Measurements from ENCODE around the gene CNTNAP5. TPM values are rescaled to one million over a fixed set of nuclear protein-coding genes. Genes with fewer than 3 reads are reported as not detected.

The CNTNAP5 gene
- total and polyA plus RNA-seq, 7 donors: not detected

GRCh38 chr2:124559236-124559635 is 534.1 kb downstream of the CNTNAP5 start:
- H3K27me3 ChIP-seq (ENCODE audit: insufficient read depth in 3 of 3, low read length in 2 of 3): peaks cover 0 to 2% (median 0%) of the 10 kb centered on the region in 3 donors
- no peak for TF ChIP-seq CTCF (IDR thresholded peaks at IDR 0.05)
- no peaks in the 10 kb centered on the region for H3K36me3 ChIP-seq (ENCODE audit: insufficient read depth in 1 of 2, low read depth in 1 of 2)
- no peaks in the 10 kb centered on the region for H3K9me3 ChIP-seq
- H3K4me1 ChIP-seq: no peaks in the 10 kb centered on the region
- 79 to 88% (median 80%) methylated on average over 2 of the region's 2 CpGs for WGBS, 3 donors
- H3K4me3 ChIP-seq: no peak overlapping the region
- intact Hi-C loops (cut with DNase I): no loop called here
- no peak for DNase-seq
- no peak overlapping the region for H3K27ac ChIP-seq
- ATAC-seq: no peak

GRCh38 chr2:124560592-124561112 is 535.6 kb downstream of the CNTNAP5 start:
- no peak overlapping the region for H3K27ac ChIP-seq
- no peaks in the 10 kb centered on the region for H3K9me3 ChIP-seq
- no peaks in the 10 kb centered on the region for H3K27me3 ChIP-seq (ENCODE audit: insufficient read depth in 3 of 3, low read length in 2 of 3)
- H3K36me3 ChIP-seq (ENCODE audit: insufficient read depth in 1 of 2, low read depth in 1 of 2): no peaks in the 10 kb centered on the region
- TF ChIP-seq CTCF (IDR thresholded peaks at IDR 0.05): no peak
- no peak overlapping the region for H3K4me3 ChIP-seq
- intact Hi-C loops (cut with DNase I): no loop called here
- 66 to 72% (median 71%) methylated on average over 4 of the region's 4 CpGs for WGBS, 3 donors
- DNase-seq (no peak), ATAC-seq (no peak)
- no peaks in the 10 kb centered on the region for H3K4me1 ChIP-seq

GRCh38 chr2:124561486-124561885 is 536.4 kb downstream of the CNTNAP5 start:
- ATAC-seq (no peak), DNase-seq (no peak)
- no peaks in the 10 kb centered on the region for H3K4me1 ChIP-seq
- H3K9me3 ChIP-seq: no peaks in the 10 kb centered on the region
- no peaks in the 10 kb centered on the region for H3K27me3 ChIP-seq (ENCODE audit: insufficient read depth in 3 of 3, low read length in 2 of 3)
- intact Hi-C loops (cut with DNase I): no loop called here
- H3K36me3 ChIP-seq (ENCODE audit: insufficient read depth in 1 of 2, low read depth in 1 of 2): no peaks in the 10 kb centered on the region
- TF ChIP-seq CTCF (IDR thresholded peaks at IDR 0.05): no peak
- H3K4me3 ChIP-seq: no peak overlapping the region
- H3K27ac ChIP-seq: no peak overlapping the region
- WGBS, 3 donors: 80 to 84% (median 83%) methylated on average over 2 of the region's 2 CpGs

- no peak for TF ChIP-seq CTCF (IDR thresholded peaks at IDR 0.05)
- intact Hi-C loops (cut with DNase I): no loop called here
- DNase-seq (no peak), ATAC-seq (no peak)
- H3K4me3 ChIP-seq: no peak overlapping the region
- H3K27me3 ChIP-seq (ENCODE audit: insufficient read depth in 3 of 3, low read length in 2 of 3): no peaks in the 10 kb centered on the region
- H3K36me3 ChIP-seq (ENCODE audit: insufficient read depth in 1 of 2, low read depth in 1 of 2): no peaks in the 10 kb centered on the region
- no peaks in the 10 kb centered on the region for H3K9me3 ChIP-seq
- H3K4me1 ChIP-seq: no peaks in the 10 kb centered on the region
- H3K27ac ChIP-seq: no peak overlapping the region
Measured at GRCh38 chr2:124563426-124563825, 538.3 kb downstream of the CNTNAP5 start.

GRCh38 chr2:124566518-124566970 is 541.5 kb downstream of the CNTNAP5 start:
- no peaks in the 10 kb centered on the region for H3K36me3 ChIP-seq (ENCODE audit: insufficient read depth in 1 of 2, low read depth in 1 of 2)
- no peaks in the 10 kb centered on the region for H3K27me3 ChIP-seq (ENCODE audit: insufficient read depth in 3 of 3, low read length in 2 of 3)
- intact Hi-C loops (cut with DNase I): no loop called here
- ATAC-seq: no peak
- TF ChIP-seq CTCF (IDR thresholded peaks at IDR 0.05): no peak
- DNase-seq: no peak
- H3K4me3 ChIP-seq: no peak overlapping the region
- no peak overlapping the region for H3K27ac ChIP-seq
- H3K4me1 ChIP-seq: no peaks in the 10 kb centered on the region
- H3K9me3 ChIP-seq: no peaks in the 10 kb centered on the region

All from psoas muscle (tissue), 8 donors.